Measurements from ENCODE around the gene SNX30. TPM values are rescaled to one million over a fixed set of nuclear protein-coding genes. Genes with fewer than 3 reads are reported as not detected.

Gene SNX30
- total RNA-seq, 1 donor from 2014 or later: 67.5 TPM

- Histone ChIP-seq H3K27ac (no peak overlapping the region), H3K4me1 (no peaks in the 10 kb centered on the region), H3K36me3 (no peaks in the 10 kb centered on the region), H3K9me3 (no peaks in the 10 kb centered on the region), H3K4me3 (no peak overlapping the region), H3K27me3 (ENCODE audit: low read depth) (no peaks in the 10 kb centered on the region)
- no peak for ATAC-seq
- DNase-seq: no peak
- intact Hi-C loops (cut with DNase I): no loop called here
- no peak for TF ChIP-seq CTCF (IDR thresholded peaks at IDR 0.05)
Measured at GRCh38 chr9:112913326-112913725, 162.8 kb downstream of the SNX30 start.

- no peak for ATAC-seq
- no peaks in the 10 kb centered on the region for H3K9me3 ChIP-seq
- H3K4me3 ChIP-seq: no peak overlapping the region
- TF ChIP-seq CTCF (IDR thresholded peaks at IDR 0.05): no peak
- H3K4me1 ChIP-seq: no peaks in the 10 kb centered on the region
- no peaks in the 10 kb centered on the region for H3K36me3 ChIP-seq
- no peaks in the 10 kb centered on the region for H3K27me3 ChIP-seq (ENCODE audit: low read depth)
- no peak overlapping the region for H3K27ac ChIP-seq
- DNase-seq: no peak
- intact Hi-C loops (cut with DNase I): no loop called here
Measured at GRCh38 chr9:112914524-112914923, 164.0 kb downstream of the SNX30 start.

GRCh38 chr9:112917047-112917986 lies 166.8 kb downstream of the SNX30 start:
- no peak for ATAC-seq
- H3K4me1 ChIP-seq: no peaks in the 10 kb centered on the region
- H3K36me3 ChIP-seq: no peaks in the 10 kb centered on the region
- intact Hi-C loops (cut with DNase I): no loop called here
- H3K4me3 ChIP-seq: no peak overlapping the region
- DNase-seq: no peak
- no peak for TF ChIP-seq CTCF (IDR thresholded peaks at IDR 0.05)
- H3K27me3 ChIP-seq (ENCODE audit: low read depth): no peaks in the 10 kb centered on the region
- H3K27ac ChIP-seq: no peak overlapping the region
- no peaks in the 10 kb centered on the region for H3K9me3 ChIP-seq

- Histone ChIP-seq H3K27me3 (ENCODE audit: low read depth) (no peaks in the 10 kb centered on the region), H3K9me3 (no peaks in the 10 kb centered on the region), H3K4me1 (no peaks in the 10 kb centered on the region), H3K27ac (no peak overlapping the region), H3K36me3 (no peaks in the 10 kb centered on the region), H3K4me3 (no peak overlapping the region)
- intact Hi-C loops (cut with DNase I): no loop called here
- TF ChIP-seq CTCF (IDR thresholded peaks at IDR 0.05): no peak
- no peak for DNase-seq
- ATAC-seq: no peak
Measured at GRCh38 chr9:112917987-112918362, 167.4 kb downstream of the SNX30 start.

- H3K4me1 ChIP-seq: no peaks in the 10 kb centered on the region
- no peaks in the 10 kb centered on the region for H3K36me3 ChIP-seq
- intact Hi-C loops (cut with DNase I): no loop called here
- no peaks in the 10 kb centered on the region for H3K9me3 ChIP-seq
- no peak overlapping the region for H3K27ac ChIP-seq
- H3K27me3 ChIP-seq (ENCODE audit: low read depth): no peaks in the 10 kb centered on the region
- TF ChIP-seq CTCF (IDR thresholded peaks at IDR 0.05): peak; percentile 40
- DNase-seq (no peak), ATAC-seq (peak in 1 of 2 donors; percentile 48)
- no peak overlapping the region for H3K4me3 ChIP-seq
Measured at GRCh38 chr9:112921549-112921948, 171.0 kb downstream of the SNX30 start.

Other genes with a start within 250 kb of the SNX30 start
- 21.0 TPM for gene INIP, start 32.6 kb upstream of the SNX30 start, total RNA-seq
- 13.7 TPM for gene SLC46A2, start 140.1 kb downstream of the SNX30 start, total RNA-seq

All from lower lobe of right lung (tissue), 2 donors.